H1 (cell line): ENCODE results near the gene NUDT1. TPM values are rescaled to one million over a fixed set of nuclear protein-coding genes. Genes with fewer than 3 reads are reported as not detected.

Experiments
- CTCF ChIA-PET: fragments of 300-600 bp; sonication (Branson Sonifier 250); formaldehyde crosslinking; loops from one replicate; lab custom pipeline; 2021; ENCODE audit not compliant: partially characterized antibody; lab: Charles Lee
- POLR2A ChIA-PET: fragments of 300-600 bp; sonication (Branson Sonifier 250); formaldehyde crosslinking; loops from one replicate; lab custom pipeline; 2021; ENCODE audit warnings: inconsistent platforms; ENCODE audit not compliant: partially characterized antibody; lab: Charles Lee
- DNase-seq, 2 experiments: peaks; one replicate each; pipeline versions ENCODE4 v3.0.0 to v3.0.0-alpha.2; 2010 to 2022; ENCODE audit warnings: low spot score in 2 of 2, low read depth in 1 of 2, mixed read lengths in 1 of 2
- FAIRE-seq: peaks from 2 replicates; lab custom pipeline; 2011; peaks lifted over from hg19 to GRCh38; lab: Jason Lieb, UNC
- H2AFZ ChIP-seq: 2 replicates; pipeline ENCODE4 v1.8.1; 2012; ENCODE audit warnings: low read length, inconsistent platforms
- H2AK5ac ChIP-seq: 2 replicates; pipeline ENCODE4 v1.6.1; 2013; ENCODE audit warnings: low read depth, low read length
- H2BK120ac ChIP-seq: replicated peaks from 2 replicates; pipeline ENCODE3; 2013; ENCODE audit warnings: low read depth, low read length, inconsistent platforms
- H2BK12ac ChIP-seq: 2 replicates; pipeline ENCODE4 v1.6.1; 2013; ENCODE audit warnings: low read depth, low read length
- H2BK15ac ChIP-seq: 2 replicates; pipeline ENCODE4 v1.6.1; 2013; ENCODE audit warnings: low read length
- H2BK20ac ChIP-seq: 2 replicates; pipeline ENCODE4 v1.6.1; 2013; ENCODE audit warnings: low read length
- H2BK5ac ChIP-seq: 2 replicates; pipeline ENCODE4 v1.6.1; 2013; ENCODE audit warnings: low read depth, low read length
- H3K14ac ChIP-seq: 2 replicates; pipeline ENCODE4 v1.6.1; 2013; ENCODE audit warnings: inconsistent platforms; ENCODE audit not compliant: insufficient read length
- H3K18ac ChIP-seq: 2 replicates; pipeline ENCODE4 v1.6.1; 2013; ENCODE audit warnings: low read length; ENCODE audit errors: extremely low read depth
- H3K23ac ChIP-seq: 2 replicates; pipeline ENCODE4 v1.6.1; 2013; ENCODE audit warnings: inconsistent platforms; ENCODE audit not compliant: insufficient read length
- H3K23me2 ChIP-seq: 2 replicates; pipeline ENCODE4 v1.6.1; 2013; ENCODE audit warnings: low read depth, low read length
- H3K27ac ChIP-seq: 2 replicates; pipeline ENCODE4 v1.6.1; 2011; ENCODE audit warnings: low read depth, low read length, inconsistent platforms
- H3K27me3 ChIP-seq, 4 experiments: replicated peaks in 1 of 4; 1 replicate in 1 of 4; 2 replicates in 3 of 4; pipeline versions ENCODE4 v1.6.1 to v1.8.1; 2011 to 2013; ENCODE audit warnings: low read length in 3 of 4, mild to moderate bottlenecking in 3 of 4, inconsistent platforms in 2 of 4, mixed read lengths in 2 of 4, moderate library complexity in 1 of 4; ENCODE audit not compliant: control insufficient read depth in 3 of 4, insufficient read depth in 3 of 4; ENCODE audit errors: extremely low read depth in 1 of 4
- H3K36me3 ChIP-seq, 4 experiments: 2 replicates each; pipeline versions ENCODE4 v1.6.1 to v1.8.1; 2011 to 2013; ENCODE audit warnings: mild to moderate bottlenecking in 4 of 4, low read length in 3 of 4, moderate library complexity in 2 of 4, control low read depth in 1 of 4, inconsistent platforms in 1 of 4; ENCODE audit not compliant: insufficient read depth in 4 of 4, control insufficient read depth in 2 of 4
- H3K4ac ChIP-seq: replicated peaks from 2 replicates; pipeline ENCODE3; 2013; ENCODE audit warnings: low read length, low read depth, mixed read lengths, inconsistent platforms; ENCODE audit not compliant: insufficient read length
- H3K4me1 ChIP-seq, 4 experiments: replicated peaks in 1 of 4; 1 replicate in 1 of 4; 2 replicates in 3 of 4; pipeline versions ENCODE4 v1.6.1 to v1.8.1; 2011 to 2013; ENCODE audit warnings: low read length in 3 of 4, inconsistent platforms in 2 of 4, mixed read lengths in 1 of 4; ENCODE audit not compliant: insufficient read depth in 4 of 4, control insufficient read depth in 3 of 4
- H3K4me2 ChIP-seq, 2 experiments: 2 replicates each; pipeline versions ENCODE4 v1.6.1 to v1.8.1; 2011 to 2013; ENCODE audit warnings: low read depth in 2 of 2, low read length in 2 of 2, control low read depth in 1 of 2, inconsistent platforms in 1 of 2, mild to moderate bottlenecking in 1 of 2; ENCODE audit not compliant: insufficient read depth in 1 of 2
- H3K4me3 ChIP-seq, 4 experiments: fragments of 200-600, 300-600 bp in 1 of 4; sonication (generic), shearing (Covaris generic), sonication (Bioruptor Twin) in 1 of 4; 2 replicates each; pipeline versions ENCODE4 v1.5.1 to v1.8.1; 2011 to 2016; ENCODE audit warnings: low read length in 4 of 4, low read depth in 3 of 4, control low read depth in 2 of 4, inconsistent platforms in 2 of 4, mild to moderate bottlenecking in 2 of 4, mixed read lengths in 1 of 4, moderate library complexity in 1 of 4; ENCODE audit not compliant: insufficient read depth in 2 of 4; ENCODE audit errors: extremely low read depth in 1 of 4
- H3K56ac ChIP-seq: replicated peaks from 2 replicates; pipeline ENCODE3; 2013; ENCODE audit warnings: low read depth, mild to moderate bottlenecking, mixed read lengths, low read length, inconsistent platforms; ENCODE audit not compliant: insufficient read length
- H3K79me1 ChIP-seq: 2 replicates; pipeline ENCODE4 v1.6.1; 2013; ENCODE audit warnings: low read depth, low read length, control low read depth
- H3K79me2 ChIP-seq, 2 experiments: 2 replicates each; pipeline versions ENCODE4 v1.6.1 to v1.8.1; 2012 to 2013; ENCODE audit warnings: low read length in 2 of 2, mild to moderate bottlenecking in 2 of 2, inconsistent platforms in 1 of 2; ENCODE audit not compliant: insufficient read depth in 2 of 2, control insufficient read depth in 1 of 2
- H3K9ac ChIP-seq, 4 experiments: replicated peaks in 1 of 4; 1 replicate in 1 of 4; 2 replicates in 3 of 4; pipeline versions ENCODE4 v1.6.1 to v1.8.1; 2011 to 2013; ENCODE audit warnings: low read depth in 3 of 4, low read length in 3 of 4, control low read depth in 2 of 4, mild to moderate bottlenecking in 2 of 4, moderate library complexity in 2 of 4, inconsistent platforms in 1 of 4; ENCODE audit errors: extremely low read depth in 1 of 4
- H3K9me3 ChIP-seq, 2 experiments: 2 replicates each; pipeline versions ENCODE4 v1.6.1 to v1.8.1; 2012 to 2013; ENCODE audit warnings: mild to moderate bottlenecking in 2 of 2, moderate library complexity in 2 of 2, control low read depth in 1 of 2, inconsistent platforms in 1 of 2, low read depth in 1 of 2, low read length in 1 of 2, mixed read lengths in 1 of 2; ENCODE audit not compliant: insufficient read depth in 2 of 2
- H4K20me1 ChIP-seq, 2 experiments: replicated peaks in 1 of 2; 2 replicates each; pipeline versions ENCODE3 to v1.8.1; 2011 to 2013; ENCODE audit warnings: inconsistent platforms in 2 of 2, low read length in 2 of 2, mild to moderate bottlenecking in 1 of 2; ENCODE audit not compliant: insufficient read depth in 2 of 2, control insufficient read depth in 1 of 2
- H4K5ac ChIP-seq: 2 replicates; pipeline ENCODE4 v1.6.1; 2013; ENCODE audit warnings: low read length, low read depth, mixed read lengths, inconsistent platforms; ENCODE audit not compliant: insufficient read length
- H4K8ac ChIP-seq: 2 replicates; pipeline ENCODE4 v1.8.0; 2013; ENCODE audit warnings: mild to moderate bottlenecking, moderate library complexity, low read length, inconsistent platforms; ENCODE audit not compliant: insufficient read depth; ENCODE audit errors: extremely low read depth
- H4K91ac ChIP-seq: replicated peaks from 2 replicates; pipeline ENCODE3; 2013; ENCODE audit warnings: low read length, mixed read lengths, inconsistent platforms; ENCODE audit not compliant: insufficient read length
- GTF2F1 ChIP-seq: IDR thresholded peaks from 2 replicates; pipeline ENCODE4 v1.6.1; 2012; ENCODE audit warnings: low read depth, low read length, improper control_type of control experiment, borderline replicate concordance
- SIRT6 ChIP-seq: IDR thresholded peaks from one replicate; pipeline ENCODE4 v1.7.1; 2012; ENCODE audit warnings: low read length, inconsistent platforms
- TAF1 ChIP-seq: IDR thresholded peaks from 2 replicates; pipeline ENCODE4 v1.6.1; 2011; ENCODE audit warnings: mild to moderate bottlenecking, low read depth, low read length
- TEAD4 ChIP-seq: IDR thresholded peaks from 2 replicates; pipeline ENCODE4 v1.6.1; 2012; ENCODE audit warnings: low read depth, low read length, inconsistent platforms, mixed read lengths
- WGBS, 2 experiments: shearing (Covaris generic) in 1 of 2; methylation state at CpG; one replicate each; pipeline versions ENCODE4 v1.1.6 to v1.1.7; 2013 to 2015; ENCODE audit warnings: low lambda C conversion rate in 2 of 2, mixed read lengths in 2 of 2, inconsistent platforms in 1 of 2, low coverage in 1 of 2, missing lambda C conversion rate in 1 of 2; ENCODE audit not compliant: insufficient replicate concordance in 2 of 2, insufficient coverage in 1 of 2, insufficient read length in 1 of 2; ENCODE audit errors: extremely low coverage in 1 of 2, missing lambda C conversion rate in 1 of 2; 5-methylcytosine and 5-hydroxymethylcytosine counted together
- polyA plus RNA-seq, 7 experiments: library from polyadenylated mRNA; depleted of rRNA in 3 of 7; stranded (reverse) in 5 of 7; unstranded in 2 of 7; fragments of >200 nt in 5 of 7; fragments of 200-250 nt in 2 of 7; gene quantifications; 1 replicate in 5 of 7; 2 replicates in 1 of 7; 4 replicates in 1 of 7; pipeline versions ENCODE4 v1.2.1 to v1.2.3, GENCODE V29; 2011 to 2013; ENCODE audit warnings: missing spikeins in 2 of 7, mixed read lengths in 2 of 7
- total RNA-seq: library from RNA; stranded (reverse); fragmentation: NEBNext Ultra II Directional; extraction: Animal tissue kit (Norgen Biotek cat#: 25700); gene quantifications from 2 replicates; pipeline ENCODE4 v1.2.1, GENCODE V29; 2021

The NUDT1 gene
- total and polyA plus RNA-seq, 2 of the 8 experiments (the other 6 are each of a cell fraction or from before 2014, with no cell fraction given): 76.1 to 89.5 TPM

DNA sequence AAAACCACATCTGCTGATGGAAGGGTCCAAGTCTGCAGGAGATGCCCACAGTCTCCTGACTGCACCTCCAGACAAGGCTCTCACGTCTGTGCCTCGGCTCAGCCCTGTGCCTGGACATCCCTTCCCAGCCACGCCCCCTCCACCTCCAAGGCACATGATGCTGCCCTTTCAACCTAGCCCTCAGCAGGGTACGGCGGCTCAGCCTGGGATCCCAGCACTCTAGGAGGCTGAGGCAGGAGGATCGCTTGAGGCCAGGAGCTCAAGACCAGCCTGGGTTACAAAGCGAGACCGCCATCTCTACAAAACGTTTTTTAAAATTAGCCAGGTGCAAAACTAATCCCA lies 23.6 kb upstream of the NUDT1 start:
- Histone ChIP-seq H3K79me2 (peaks cover 0 to 4% of the 10 kb centered on the region in 2 experiments; a peak in 3 of 4 replicates), H3K27ac (no peak overlapping the region), H3K18ac (no peak overlapping the region), H2BK15ac (no peak overlapping the region), H2BK20ac (no peak overlapping the region), H4K91ac (no peak overlapping the region), H3K4me3 (no peak overlapping the region), H3K4me1 (no peaks in the 10 kb centered on the region), H3K36me3 (peaks cover 19 to 60% (median 44%) of the 10 kb centered on the region in 4 experiments; a peak in 7 of 8 replicates), H4K20me1 (peaks cover 4 to 28% of the 10 kb centered on the region in 2 experiments), H4K8ac (no peak overlapping the region), H3K14ac (no peak overlapping the region), H2AK5ac (no peak overlapping the region), H4K5ac (no peak overlapping the region), H2BK120ac (no peak overlapping the region), H2BK12ac (no peak overlapping the region), H3K4me2 (no peak overlapping the region), H3K4ac (no peak overlapping the region), H3K23ac (no peak overlapping the region), H2AFZ (no peak overlapping the region), H3K23me2 (no peaks in the 10 kb centered on the region), H3K79me1 (peaks cover 9% of the 10 kb centered on the region), H3K56ac (no peak overlapping the region), H3K9ac (no peak overlapping the region), H2BK5ac (no peak overlapping the region), H3K9me3 (no peaks in the 10 kb centered on the region), H3K27me3 (no peaks in the 10 kb centered on the region)
- no peak for TF ChIP-seq SIRT6
- TF ChIP-seq TEAD4: no peak
- no peak for TF ChIP-seq GTF2F1
- TF ChIP-seq TAF1: no peak
- 91% methylated on average over 9 of the region's 9 CpGs; no CpG with 5 or more reads in 1 of the 2 experiments for WGBS, 2 experiments
- DNase-seq (no peak), FAIRE-seq (no peak)
- CTCF ChIA-PET: no interaction called here
- POLR2A ChIA-PET: interaction anchor here (1.6 kb wide), 1 partner anchor 17 kb away, joined by 3 read pairs; no protein-coding TSS in a partner anchor
